ENCODE results near the gene PPP2R2D. TPM values are rescaled to one million over a fixed set of nuclear protein-coding genes. Genes with fewer than 3 reads are reported as not detected.

PPP2R2D gene
- total RNA-seq, 1 experiment from 2014 or later = 35.1 TPM

- DNase-seq = peak; percentile 55
- no peak overlapping the region for H3K4me2 ChIP-seq (ENCODE audit: insufficient read depth, insufficient read length, low read length)
- H3K9me3 ChIP-seq (ENCODE audit: control insufficient read depth, low read depth, low read length) = no peaks in the 10 kb centered on the region
- Mint-ChIP-seq H3K27ac (no peak overlapping the region; a peak in 1 of 7 replicates), H3K9me3 (peaks cover 3 to 4% of the 10 kb centered on the region in 2 experiments), H3K36me3 (ENCODE audit: insufficient read depth in 1 of 3, low read depth in 3 of 3) (peaks cover 2 to 5% (median 2%) of the 10 kb centered on the region in 3 experiments; a peak in 6 of 7 replicates), H3K27me3 (ENCODE audit: low read depth) (peaks cover 3% of the 10 kb centered on the region), H3K4me1 (0 out of 4 replicates have a peak, but pooled peaks cover 0 to 5% of the 10 kb centered on the region in 2 experiments), H3K4me3 (no peak overlapping the region; a peak in 1 of 5 replicates)
- H3K79me1 ChIP-seq (ENCODE audit: insufficient read depth, low read depth, low read length, poor library complexity, severe bottlenecking) = no peaks in the 10 kb centered on the region
- H4K8ac ChIP-seq (replicated peaks; ENCODE audit: insufficient read length, low read depth, low read length) = no peak overlapping the region
- no peak overlapping the region for H3K9ac ChIP-seq (ENCODE audit: extremely low read depth, insufficient read length, low read length)
- H3K18ac ChIP-seq (ENCODE audit: insufficient read length, low read depth, low read length) = no peak overlapping the region
- H4K5ac ChIP-seq (ENCODE audit: insufficient read length, low read depth, low read length) = no peak overlapping the region
- no peak overlapping the region for H2BK5ac ChIP-seq (ENCODE audit: insufficient read length, low read length)
- no peak overlapping the region for H3K23ac ChIP-seq (ENCODE audit: insufficient read length, low read depth, low read length)
- no peak overlapping the region for H2AK5ac ChIP-seq (ENCODE audit: insufficient read length, low read length)
- no peak overlapping the region for H3K14ac ChIP-seq (ENCODE audit: insufficient read depth, low read length)
- no peak overlapping the region for H2BK15ac ChIP-seq (ENCODE audit: low read depth, low read length)
- no peak overlapping the region for H2AFZ ChIP-seq (ENCODE audit: low read length)
- no peak overlapping the region for H3K27ac ChIP-seq (ENCODE audit: insufficient read length, low read depth, low read length)
- no peaks in the 10 kb centered on the region for H3K23me2 ChIP-seq (ENCODE audit: insufficient read length, low read depth, low read length, poor library complexity, severe bottlenecking)
- no peak overlapping the region for H2BK12ac ChIP-seq (ENCODE audit: insufficient read length, low read depth, low read length)
- no peak overlapping the region for H2BK20ac ChIP-seq (ENCODE audit: low read depth, low read length, poor library complexity, severe bottlenecking)
- no peaks in the 10 kb centered on the region for H3K27me3 ChIP-seq (ENCODE audit: insufficient read depth, low read length)
- no peak overlapping the region for H4K91ac ChIP-seq (ENCODE audit: insufficient read length, low read depth, low read length)
- H3K79me2 ChIP-seq (ENCODE audit: insufficient read depth, low read length) = no peaks in the 10 kb centered on the region
- peak; percentile 73 for TF ChIP-seq CTCF (conservative IDR thresholded peaks at IDR 0.05)
- H2BK120ac ChIP-seq (ENCODE audit: low read depth, low read length, poor library complexity, severe bottlenecking) = no peak overlapping the region
- H3K4me1 ChIP-seq (ENCODE audit: insufficient read depth, low read length) = no peaks in the 10 kb centered on the region
- H3T11ph ChIP-seq (ENCODE audit: low read length) = no peak overlapping the region
- H3K56ac ChIP-seq (ENCODE audit: insufficient read length, low read depth, low read length) = no peak overlapping the region
- no CpG with 5 or more reads among the region's 11 CpGs for WGBS (ENCODE audit: extremely low coverage, insufficient read length, low lambda C conversion rate)
- no peaks in the 10 kb centered on the region for H4K20me1 ChIP-seq (ENCODE audit: control insufficient read depth, insufficient read depth, insufficient read length)
- H3K4ac ChIP-seq (ENCODE audit: low read depth, low read length) = no peak overlapping the region
These were observed 39.9 kb upstream of the PPP2R2D start for GRCh38 chr10:131860806-131861440.
